A549 (cell line): ENCODE results near the gene CYP2E1. TPM values are rescaled to one million over a fixed set of nuclear protein-coding genes. Genes with fewer than 3 reads are reported as not detected.

Experiments used
- ATAC-seq, 2 experiments: fragments of 200-7000 bp in 1 of 2; fragments of >200 bp in 1 of 2; cut with Nextera tagmentation in 1 of 2; cut with Tn5 transposase in 1 of 2; 3 replicates each; pipeline versions ENCODE4 v1.8.0 to v1.9.1; 2018 to 2020; ENCODE audit warnings: mild to moderate bottlenecking in 1 of 2, moderate library complexity in 1 of 2
- CTCF ChIA-PET: fragments of 300-600 bp; sonication (Branson Sonifier 250); formaldehyde crosslinking; extraction: SDS; loops from one replicate; lab custom pipeline; 2021; ENCODE audit warnings: antibody characterized with exemption, inconsistent platforms; lab: Yijun Ruan, JAX
- POLR2A ChIA-PET: fragments of 350-600 bp; formaldehyde crosslinking; extraction: SDS; loops from one replicate; lab custom pipeline; 2021; ENCODE audit warnings: antibody characterized with exemption, inconsistent platforms; lab: Yijun Ruan, JAX
- DNase-seq, 2 experiments: peaks; one replicate each; pipeline versions ENCODE4 v3.0.0 to v3.0.0-alpha.2; 2011 to 2016; ENCODE audit warnings: low read depth in 1 of 2, low spot score in 1 of 2
- FAIRE-seq: peaks from 2 replicates; lab custom pipeline; 2011; peaks lifted over from hg19 to GRCh38; lab: Jason Lieb, UNC
- H3K27ac ChIP-seq, 2 experiments: fragments of >200 bp; sonication (Bioruptor Twin); formaldehyde crosslinking; 3 replicates each; pipeline ENCODE4 v1.5.1; 2016 to 2017
- H3K4me1 ChIP-seq: fragments of >200 bp; sonication (Bioruptor Twin); formaldehyde crosslinking; 3 replicates; pipeline ENCODE4 v1.6.1; 2016
- H3K4me2 ChIP-seq: fragments of >200 bp; sonication (Bioruptor Twin); formaldehyde crosslinking; 3 replicates; pipeline ENCODE4 v1.6.1; 2016
- H3K4me3 ChIP-seq: fragments of >200 bp; sonication (Bioruptor Twin); formaldehyde crosslinking; 3 replicates; pipeline ENCODE4 v1.5.1; 2016
- H3K9me3 ChIP-seq: fragments of >200 bp; sonication (Bioruptor Twin); formaldehyde crosslinking; 3 replicates; pipeline ENCODE4 v1.6.1; 2016
- BHLHE40 ChIP-seq: IDR thresholded peaks from 2 replicates; pipeline ENCODE4 v1.6.1; 2012; ENCODE audit warnings: low read depth, low read length, inconsistent platforms
- CEBPB ChIP-seq, 2 experiments: fragments of >200 bp in 1 of 2; sonication (Bioruptor Twin) in 1 of 2; formaldehyde crosslinking in 1 of 2; IDR thresholded peaks; 2 replicates each; pipeline ENCODE4 v1.6.1; 2012 to 2016
- EHF ChIP-seq: fragments of 250-450 bp; sonication (Bioruptor Pico); IDR thresholded peaks from 2 replicates; pipeline ENCODE4 v1.5.0; 2020; ENCODE audit warnings: mild to moderate bottlenecking
- ESRRA ChIP-seq: fragments of 150-350 bp; IDR thresholded peaks from 2 replicates; pipeline ENCODE4 v1.6.1; 2014; ENCODE audit warnings: mild to moderate bottlenecking, low read length, borderline replicate concordance
- HDAC2 ChIP-seq: fragments of 200-600 bp; sonication (generic); IDR thresholded peaks from 2 replicates; pipeline ENCODE4 v1.6.1; 2016
- HOXA7 ChIP-seq: fragments of 250-450 bp; sonication (Bioruptor Pico); IDR thresholded peaks from 2 replicates; pipeline ENCODE4 v1.5.0; 2020; ENCODE audit warnings: mild to moderate bottlenecking, moderate library complexity
- HOXB5 ChIP-seq: fragments of 250-450 bp; sonication (Bioruptor Pico); IDR thresholded peaks from 2 replicates; pipeline ENCODE4 v1.5.0; 2020; ENCODE audit warnings: mild to moderate bottlenecking, moderate library complexity
- JUN ChIP-seq, 2 experiments: fragments of >200 bp; sonication (Bioruptor Twin); formaldehyde crosslinking; IDR thresholded peaks; 2 replicates in 1 of 2; 3 replicates in 1 of 2; pipeline ENCODE4 v1.6.1; 2016 to 2017
- KDM1A ChIP-seq: fragments of 200-600 bp; sonication (generic); IDR thresholded peaks from 2 replicates; pipeline ENCODE4 v1.6.1; 2016; ENCODE audit warnings: low read depth, mild to moderate bottlenecking
- KDM5A ChIP-seq: fragments of 200-600 bp; sonication (generic); IDR thresholded peaks from 2 replicates; pipeline ENCODE4 v1.6.1; 2016; ENCODE audit warnings: antibody characterized with exemption, mild to moderate bottlenecking
- MAZ ChIP-seq: fragments of 150-350 bp; IDR thresholded peaks from 2 replicates; pipeline ENCODE4 v1.6.1; 2014; ENCODE audit warnings: antibody characterized with exemption, low read depth, low read length, borderline replicate concordance
- MYC ChIP-seq: IDR thresholded peaks from 2 replicates; pipeline ENCODE4 v1.6.1; 2012; ENCODE audit warnings: mild to moderate bottlenecking, inconsistent platforms, low read length, improper control_type of control experiment, borderline replicate concordance
- NFE2L2 ChIP-seq: fragments of 150-350 bp; conservative IDR thresholded peaks from 2 replicates; pipeline ENCODE4 v1.6.1; 2014; ENCODE audit warnings: low read length
- NPAS2 ChIP-seq: fragments of 250-450 bp; sonication (Bioruptor Pico); IDR thresholded peaks from 2 replicates; pipeline ENCODE4 v1.8.0; 2022; ENCODE audit warnings: mild to moderate bottlenecking, moderate library complexity, borderline replicate concordance
- PBX3 ChIP-seq: IDR thresholded peaks from 2 replicates; pipeline ENCODE4 v1.6.1; 2012
- POLR2A ChIP-seq: IDR thresholded peaks from 2 replicates; pipeline ENCODE4 v1.6.1; 2012; ENCODE audit warnings: mild to moderate bottlenecking, low read length
- RARB ChIP-seq: fragments of 250-450 bp; sonication (Bioruptor Pico); IDR thresholded peaks from 2 replicates; pipeline ENCODE4 v1.8.0; 2021; ENCODE audit warnings: mild to moderate bottlenecking, moderate library complexity
- RCOR1 ChIP-seq: fragments of 150-350 bp; IDR thresholded peaks from 2 replicates; pipeline ENCODE4 v1.6.1; 2014; ENCODE audit warnings: antibody characterized with exemption, low read length, low read depth
- REST ChIP-seq: fragments of 200-600 bp; sonication (generic); IDR thresholded peaks from 2 replicates; pipeline ENCODE4 v1.6.1; 2016; ENCODE audit warnings: antibody characterized with exemption, mild to moderate bottlenecking, moderate library complexity
- RFX5 ChIP-seq: fragments of 450-650 bp; IDR thresholded peaks from 2 replicates; pipeline ENCODE4 v1.7.1; 2014; ENCODE audit warnings: antibody characterized with exemption, mild to moderate bottlenecking, moderate library complexity
- TP53 ChIP-seq: fragments of 250-450 bp; sonication (Bioruptor Pico); IDR thresholded peaks from 2 replicates; pipeline ENCODE4 v1.5.0; 2021; ENCODE audit warnings: mild to moderate bottlenecking, moderate library complexity
- ZC3H11A ChIP-seq: fragments of 450-650 bp; IDR thresholded peaks from 2 replicates; pipeline ENCODE4 v1.6.1; 2014; ENCODE audit warnings: antibody characterized with exemption, mild to moderate bottlenecking
- ZNF302 ChIP-seq: fragments of 250-450 bp; sonication (Bioruptor Pico); IDR thresholded peaks from 2 replicates; pipeline ENCODE4 v1.9.0; 2021; ENCODE audit warnings: inconsistent platforms, mild to moderate bottlenecking, moderate library complexity
- WGBS: methylation state at CpG from one replicate; pipeline ENCODE4 v1.1.6; 2017; ENCODE audit errors: missing lambda C conversion rate; 5-methylcytosine and 5-hydroxymethylcytosine counted together
- polyA plus RNA-seq, 4 experiments: library from polyadenylated mRNA; depleted of rRNA in 3 of 4; stranded (reverse); fragments of >200 nt; fragmentation: RNase III in 1 of 4; extraction: RNeasy Plus Mini Kit Qiagen cat#74134 plus additional on column Dnase treatment in 1 of 4; gene quantifications; 2 replicates in 3 of 4; 3 replicates in 1 of 4; pipeline ENCODE4 v1.2.3, GENCODE V29; 2011 to 2017
- TF ChIP-seq, protein P1 (sequence below): fragments of 250-450 bp; sonication (Bioruptor Pico); IDR thresholded peaks from 2 replicates; pipeline ENCODE4 v1.5.0; 2020; ENCODE audit warnings: low read depth, mild to moderate bottlenecking, moderate library complexity

CYP2E1 gene
- polyA plus RNA-seq, 2 of the 4 experiments (the other 2 are of a cell fraction): 0.14 to 0.75 TPM

DNA sequence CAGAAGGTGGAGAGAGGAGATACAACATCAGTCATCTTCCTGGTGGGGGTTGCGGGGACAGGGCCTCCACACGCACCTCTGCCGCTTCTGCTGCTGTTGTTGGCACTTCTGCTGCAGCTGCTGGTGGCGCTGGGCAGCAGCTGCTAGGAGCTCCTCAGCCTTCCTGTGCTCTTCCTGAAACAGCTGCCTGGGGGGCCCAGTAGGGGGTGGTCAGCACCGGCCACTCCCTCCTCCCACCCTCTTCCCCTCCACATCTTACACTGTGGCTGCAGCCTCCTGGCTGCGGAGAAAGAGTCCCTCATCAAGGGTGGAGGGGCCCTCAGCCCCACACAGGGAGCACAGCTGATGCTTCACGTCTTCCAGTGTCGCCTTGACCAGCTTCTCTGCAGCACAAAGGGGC is 28.4 kb downstream of the CYP2E1 start:
- POLR2A ChIA-PET: no interaction called here
- no peak for DNase-seq
- ATAC-seq: no peak
- no peak overlapping the region for H3K4me3 ChIP-seq
- H3K4me1 ChIP-seq: no peaks in the 10 kb centered on the region
- no peak overlapping the region for H3K4me2 ChIP-seq
- CTCF ChIA-PET: no interaction called here
- WGBS: 23% methylated on average over 8 of the region's 8 CpGs
- TF ChIP-seq BHLHE40 (no peak), JUN (IDR thresholded peaks at IDR 0.05) (no peak), ZC3H11A (no peak), EHF (CRISPR knock-in tag) (no peak), MYC (no peak), PBX3 (no peak), REST (no peak), RFX5 (no peak), RCOR1 (no peak), POLR2A (no peak), TP53 (CRISPR knock-in tag) (no peak), NPAS2 (CRISPR knock-in tag) (no peak), NFE2L2 (no peak), HOXB5 (no peak), ESRRA (no peak), HOXA7 (CRISPR knock-in tag) (no peak), MAZ (no peak), HDAC2 (no peak), RARB (CRISPR knock-in tag) (no peak), KDM5A (no peak)
- TF ChIP-seq, all 56 proteins: peak for 0
- H3K9me3 ChIP-seq: no peaks in the 10 kb centered on the region
- no peak overlapping the region for H3K27ac ChIP-seq
- no peak for FAIRE-seq

GRCh38 chr10:133557381-133557780 is 30.2 kb downstream of the CYP2E1 start:
- Histone ChIP-seq H3K27ac (no peak overlapping the region), H3K4me3 (no peak overlapping the region), H3K4me2 (no peak overlapping the region), H3K4me1 (no peaks in the 10 kb centered on the region), H3K9me3 (no peaks in the 10 kb centered on the region)
- no peak for FAIRE-seq
- 0% methylated on average over 3 of the region's 3 CpGs for WGBS
- POLR2A ChIA-PET: no interaction called here
- no peak for ATAC-seq
- TF ChIP-seq, protein P1, sequence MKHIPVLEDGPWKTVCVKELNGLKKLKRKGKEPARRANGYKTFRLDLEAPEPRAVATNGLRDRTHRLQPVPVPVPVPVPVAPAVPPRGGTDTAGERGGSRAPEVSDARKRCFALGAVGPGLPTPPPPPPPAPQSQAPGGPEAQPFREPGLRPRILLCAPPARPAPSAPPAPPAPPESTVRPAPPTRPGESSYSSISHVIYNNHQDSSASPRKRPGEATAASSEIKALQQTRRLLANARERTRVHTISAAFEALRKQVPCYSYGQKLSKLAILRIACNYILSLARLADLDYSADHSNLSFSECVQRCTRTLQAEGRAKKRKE (CRISPR knock-in tag): no peak
- TF ChIP-seq HDAC2 (no peak), ZNF302 (no peak), CEBPB (IDR thresholded peaks at IDR 0.05) (no peak), KDM1A (no peak), MYC (no peak)
- no peak for DNase-seq
- CTCF ChIA-PET: interaction anchor here (0.9 to 1.3 kb wide), 2 partner anchors 28 to 228 kb away, joined by 3 read pairs; no protein-coding TSS in a partner anchor
